ENCODE results near the gene GOLGA6L9. TPM values are rescaled to one million over a fixed set of nuclear protein-coding genes. Genes with fewer than 3 reads are reported as not detected.
A peak's percentile ranks its signal among the peaks of the same experiment; 100 is the strongest.
"Not testable (repeated sequence)": the region's sequence is repeated elsewhere in the genome, so short reads cannot be mapped to it uniquely, and the experiment has no call there.

GOLGA6L9 gene
- polyA plus RNA-seq, 2 donors = 8.3 to 48.5 TPM

GRCh38 chr15:82457336-82457735 is 27.7 kb downstream of the GOLGA6L9 start:
- WGBS, 2 donors = 96 to 99% methylated on average over 2 of the region's 4 CpGs
- H3K27me3 ChIP-seq (ENCODE audit: control insufficient read depth in 1 of 2, insufficient read depth in 2 of 2, low read length in 2 of 2); H3K27ac ChIP-seq (ENCODE audit: low read depth in 2 of 2, low read length in 1 of 2); H3K36me3 ChIP-seq (ENCODE audit: control insufficient read depth in 2 of 2, insufficient read depth in 2 of 2, low read length in 1 of 2); H3K4me3 ChIP-seq (ENCODE audit: low read depth in 1 of 2, low read length in 2 of 2); H3K4me1 ChIP-seq (ENCODE audit: control insufficient read depth in 2 of 2, insufficient read depth in 2 of 2, low read length in 1 of 2); H3K9me3 ChIP-seq (ENCODE audit: control insufficient read depth in 2 of 2, insufficient read depth in 1 of 2, low read depth in 1 of 2, low read length in 1 of 2): not testable (repeated sequence)

- no CpG with 5 or more reads among the region's 5 CpGs for WGBS, 2 donors
These were observed 36.0 kb downstream of the GOLGA6L9 start for GRCh38 chr15:82465629-82466028.

GRCh38 chr15:82468205-82468604 is 38.6 kb downstream of the GOLGA6L9 start:
- H3K4me1 ChIP-seq (ENCODE audit: control insufficient read depth in 2 of 2, insufficient read depth in 2 of 2, low read length in 1 of 2); H3K27me3 ChIP-seq (ENCODE audit: control insufficient read depth in 1 of 2, insufficient read depth in 2 of 2, low read length in 2 of 2); H3K4me3 ChIP-seq (ENCODE audit: low read depth in 1 of 2, low read length in 2 of 2); H3K36me3 ChIP-seq (ENCODE audit: control insufficient read depth in 2 of 2, insufficient read depth in 2 of 2, low read length in 1 of 2); H3K9me3 ChIP-seq (ENCODE audit: control insufficient read depth in 2 of 2, insufficient read depth in 1 of 2, low read depth in 1 of 2, low read length in 1 of 2); H3K27ac ChIP-seq (ENCODE audit: low read depth in 2 of 2, low read length in 1 of 2): not testable (repeated sequence)
- 3 to 6% methylated on average over 4 of the region's 11 CpGs for WGBS, 2 donors

More at GRCh38 chr15:82465629-82466028, 36.0 kb downstream of the GOLGA6L9 start:
- not testable (repeated sequence) for H3K36me3 ChIP-seq (ENCODE audit: control insufficient read depth in 2 of 2, insufficient read depth in 2 of 2, low read length in 1 of 2); H3K27ac ChIP-seq (ENCODE audit: low read depth in 2 of 2, low read length in 1 of 2); H3K9me3 ChIP-seq (ENCODE audit: control insufficient read depth in 2 of 2, insufficient read depth in 1 of 2, low read depth in 1 of 2, low read length in 1 of 2); H3K4me1 ChIP-seq (ENCODE audit: control insufficient read depth in 2 of 2, insufficient read depth in 2 of 2, low read length in 1 of 2); H3K4me3 ChIP-seq (ENCODE audit: low read depth in 1 of 2, low read length in 2 of 2); H3K27me3 ChIP-seq (ENCODE audit: control insufficient read depth in 1 of 2, insufficient read depth in 2 of 2, low read length in 2 of 2)

GRCh38 chr15:82469381-82469780 is 39.8 kb downstream of the GOLGA6L9 start:
- not testable (repeated sequence) for H3K4me1 ChIP-seq (ENCODE audit: control insufficient read depth in 2 of 2, insufficient read depth in 2 of 2, low read length in 1 of 2); H3K4me3 ChIP-seq (ENCODE audit: low read depth in 1 of 2, low read length in 2 of 2); H3K36me3 ChIP-seq (ENCODE audit: control insufficient read depth in 2 of 2, insufficient read depth in 2 of 2, low read length in 1 of 2); H3K9me3 ChIP-seq (ENCODE audit: control insufficient read depth in 2 of 2, insufficient read depth in 1 of 2, low read depth in 1 of 2, low read length in 1 of 2); H3K27me3 ChIP-seq (ENCODE audit: control insufficient read depth in 1 of 2, insufficient read depth in 2 of 2, low read length in 2 of 2); H3K27ac ChIP-seq (ENCODE audit: low read depth in 2 of 2, low read length in 1 of 2)
- 100% methylated on average over 1 of the region's 12 CpGs; no CpG with 5 or more reads in 1 of the 2 donors for WGBS, 2 donors

GRCh38 chr15:82472269-82472982 is 42.8 kb downstream of the GOLGA6L9 start:
- H3K4me3 ChIP-seq (ENCODE audit: low read depth in 1 of 2, low read length in 2 of 2); H3K9me3 ChIP-seq (ENCODE audit: control insufficient read depth in 2 of 2, insufficient read depth in 1 of 2, low read depth in 1 of 2, low read length in 1 of 2); H3K27me3 ChIP-seq (ENCODE audit: control insufficient read depth in 1 of 2, insufficient read depth in 2 of 2, low read length in 2 of 2); H3K36me3 ChIP-seq (ENCODE audit: control insufficient read depth in 2 of 2, insufficient read depth in 2 of 2, low read length in 1 of 2); H3K27ac ChIP-seq (ENCODE audit: low read depth in 2 of 2, low read length in 1 of 2); H3K4me1 ChIP-seq (ENCODE audit: control insufficient read depth in 2 of 2, insufficient read depth in 2 of 2, low read length in 1 of 2): not testable (repeated sequence)
- WGBS, 2 donors = 82 to 86% methylated on average over 26 to 29 of the region's 32 CpGs

- not testable (repeated sequence) for H3K4me1 ChIP-seq (ENCODE audit: control insufficient read depth in 2 of 2, insufficient read depth in 2 of 2, low read length in 1 of 2); H3K9me3 ChIP-seq (ENCODE audit: control insufficient read depth in 2 of 2, insufficient read depth in 1 of 2, low read depth in 1 of 2, low read length in 1 of 2); H3K27me3 ChIP-seq (ENCODE audit: control insufficient read depth in 1 of 2, insufficient read depth in 2 of 2, low read length in 2 of 2); H3K36me3 ChIP-seq (ENCODE audit: control insufficient read depth in 2 of 2, insufficient read depth in 2 of 2, low read length in 1 of 2); H3K4me3 ChIP-seq (ENCODE audit: low read depth in 1 of 2, low read length in 2 of 2)
- H3K27ac ChIP-seq (ENCODE audit: low read depth in 2 of 2, low read length in 1 of 2) = peak overlapping the region in 1 of 2 donors; percentile 17
- WGBS, 2 donors = 87 to 93% methylated on average over 13 to 19 of the region's 22 CpGs
These were observed 45.1 kb downstream of the GOLGA6L9 start for GRCh38 chr15:82474596-82475325.

GRCh38 chr15:82475345-82475967 is 45.8 kb downstream of the GOLGA6L9 start:
- H3K36me3 ChIP-seq (ENCODE audit: control insufficient read depth in 2 of 2, insufficient read depth in 2 of 2, low read length in 1 of 2); H3K4me1 ChIP-seq (ENCODE audit: control insufficient read depth in 2 of 2, insufficient read depth in 2 of 2, low read length in 1 of 2); H3K9me3 ChIP-seq (ENCODE audit: control insufficient read depth in 2 of 2, insufficient read depth in 1 of 2, low read depth in 1 of 2, low read length in 1 of 2); H3K27me3 ChIP-seq (ENCODE audit: control insufficient read depth in 1 of 2, insufficient read depth in 2 of 2, low read length in 2 of 2); H3K4me3 ChIP-seq (ENCODE audit: low read depth in 1 of 2, low read length in 2 of 2): not testable (repeated sequence)
- H3K27ac ChIP-seq (ENCODE audit: low read depth in 2 of 2, low read length in 1 of 2) = peak overlapping the region in 1 of 2 donors; percentile 28
- WGBS, 2 donors = 52 to 64% methylated on average over 5 to 7 of the region's 11 CpGs

GRCh38 chr15:82476697-82477342 is 47.2 kb downstream of the GOLGA6L9 start:
- H3K27ac ChIP-seq (ENCODE audit: low read depth in 2 of 2, low read length in 1 of 2) = peak overlapping the region in 1 of 2 donors; percentile 2
- H3K9me3 ChIP-seq (ENCODE audit: control insufficient read depth in 2 of 2, insufficient read depth in 1 of 2, low read depth in 1 of 2, low read length in 1 of 2); H3K27me3 ChIP-seq (ENCODE audit: control insufficient read depth in 1 of 2, insufficient read depth in 2 of 2, low read length in 2 of 2); H3K36me3 ChIP-seq (ENCODE audit: control insufficient read depth in 2 of 2, insufficient read depth in 2 of 2, low read length in 1 of 2); H3K4me3 ChIP-seq (ENCODE audit: low read depth in 1 of 2, low read length in 2 of 2); H3K4me1 ChIP-seq (ENCODE audit: control insufficient read depth in 2 of 2, insufficient read depth in 2 of 2, low read length in 1 of 2): not testable (repeated sequence)
- WGBS, 2 donors = 78 to 79% methylated on average over 13 of the region's 14 CpGs

GRCh38 chr15:82477343-82478057 is 47.9 kb downstream of the GOLGA6L9 start:
- not testable (repeated sequence) for H3K4me1 ChIP-seq (ENCODE audit: control insufficient read depth in 2 of 2, insufficient read depth in 2 of 2, low read length in 1 of 2); H3K36me3 ChIP-seq (ENCODE audit: control insufficient read depth in 2 of 2, insufficient read depth in 2 of 2, low read length in 1 of 2); H3K4me3 ChIP-seq (ENCODE audit: low read depth in 1 of 2, low read length in 2 of 2); H3K27ac ChIP-seq (ENCODE audit: low read depth in 2 of 2, low read length in 1 of 2); H3K9me3 ChIP-seq (ENCODE audit: control insufficient read depth in 2 of 2, insufficient read depth in 1 of 2, low read depth in 1 of 2, low read length in 1 of 2); H3K27me3 ChIP-seq (ENCODE audit: control insufficient read depth in 1 of 2, insufficient read depth in 2 of 2, low read length in 2 of 2)
- 87 to 95% methylated on average over 11 of the region's 13 CpGs for WGBS, 2 donors

Measured in esophagus (tissue), 2 donors.